Measurements from ENCODE around the gene ZNF628.

- TF ChIP-seq CTCF (IDR thresholded peaks at IDR 0.05 in 4 of 5, conservative IDR thresholded peaks at IDR 0.05 in 1 of 5), result no peak
- TF ChIP-seq POLR2A (IDR thresholded peaks at IDR 0.05), result no peak
These were observed 10.8 kb downstream of the ZNF628 start for GRCh38 chr19:55486971-55487923.

Data from gastrocnemius medialis (tissue), 4 donors.